NCI-H510A treated with DMSO at 0.1 percent for 48 hours (cell line): ENCODE data around the gene RAB8B.
"Not testable (repeated sequence)": the region's sequence is repeated elsewhere in the genome, so short reads cannot be mapped to it uniquely, and the experiment has no call there.

ENCODE experiments used
- DNase-seq: peaks from one replicate; lab custom pipeline; 2025; lab: John Stamatoyannopoulos, UW

RAB8B gene

GRCh38 chr15:63186065-63186464, 3.3 kb upstream of the RAB8B start:
- DNase-seq, result no peak

- DNase-seq, result no peak
These were observed 1.7 kb upstream of the RAB8B start for GRCh38 chr15:63187589-63188226.

- no peak for DNase-seq
These were observed 1.0 kb upstream of the RAB8B start for GRCh38 chr15:63188247-63188925.

GRCh38 chr15:63189941-63190768, 749 bp downstream of the RAB8B start:
- DNase-seq, result no peak

- no peak for DNase-seq
These were observed 1.6 kb downstream of the RAB8B start for GRCh38 chr15:63190769-63191649.

GRCh38 chr15:63191895-63192618, 2.7 kb downstream of the RAB8B start:
- DNase-seq, result no peak

GRCh38 chr15:63192619-63193206, 3.3 kb downstream of the RAB8B start:
- no peak for DNase-seq

GRCh38 chr15:63194302-63194701, 4.9 kb downstream of the RAB8B start:
- no peak for DNase-seq

GRCh38 chr15:63194880-63195568, 5.6 kb downstream of the RAB8B start:
- no peak for DNase-seq

GRCh38 chr15:63195569-63196015, 6.2 kb downstream of the RAB8B start:
- DNase-seq, result no peak

GRCh38 chr15:63196842-63197241, 7.4 kb downstream of the RAB8B start:
- no peak for DNase-seq

- no peak for DNase-seq
These were observed 8.2 kb downstream of the RAB8B start for GRCh38 chr15:63197626-63198025.

GRCh38 chr15:63198371-63199250, 9.2 kb downstream of the RAB8B start:
- DNase-seq, result no peak

- DNase-seq, result no peak
These were observed 11.3 kb downstream of the RAB8B start for GRCh38 chr15:63200464-63201249.

- DNase-seq, result no peak
These were observed 13.5 kb downstream of the RAB8B start for GRCh38 chr15:63202861-63203260.

- DNase-seq, result no peak
These were observed 14.2 kb downstream of the RAB8B start for GRCh38 chr15:63203451-63204090.

- no peak for DNase-seq
These were observed 16.7 kb downstream of the RAB8B start for GRCh38 chr15:63206079-63206478.

- not testable (repeated sequence) for DNase-seq
These were observed 19.4 kb downstream of the RAB8B start for GRCh38 chr15:63208824-63209223.
